Lower lobe of right lung (tissue), 2 donors: ENCODE measurements around the gene C19orf81. TPM values are rescaled to one million over a fixed set of nuclear protein-coding genes. Genes with fewer than 3 reads are reported as not detected.

Experiments used
- ATAC-seq, 2 donors: fragments of 200-7000 bp; cut with Tn5 transposase; one replicate each; pipeline ENCODE4 v1.9.1; 2020 to 2022; ENCODE audit warnings: mild to moderate bottlenecking in 2 of 2, moderate library complexity in 2 of 2
- DNase-seq: peaks from one replicate; pipeline ENCODE4 v3.0.0-alpha.2; 2020
- H3K27ac ChIP-seq: fragments of 200-600 bp; one replicate; pipeline ENCODE4 v1.8.0; 2022
- H3K27me3 ChIP-seq: fragments of 200-600 bp; one replicate; pipeline ENCODE4 v1.8.0; 2022; ENCODE audit warnings: low read depth
- H3K36me3 ChIP-seq: fragments of 200-600 bp; one replicate; pipeline ENCODE4 v1.8.0; 2022; ENCODE audit warnings: mild to moderate bottlenecking
- H3K4me1 ChIP-seq: fragments of 200-600 bp; one replicate; pipeline ENCODE4 v1.8.0; 2022
- H3K4me3 ChIP-seq: fragments of 200-600 bp; one replicate; pipeline ENCODE4 v1.8.0; 2022; ENCODE audit warnings: mild to moderate bottlenecking
- H3K9me3 ChIP-seq: fragments of 200-600 bp; one replicate; pipeline ENCODE4 v1.8.0; 2022
- CTCF ChIP-seq: fragments of 200-600 bp; IDR thresholded peaks from one replicate; pipeline ENCODE4 v1.8.0; 2022; ENCODE audit warnings: antibody characterized with exemption, mild to moderate bottlenecking
- intact Hi-C: fragments of 100-400 bp; cut with DNase I; formaldehyde crosslinking; loops from one replicate; pipeline ENCODE4 v1.11.0; 2022
- total RNA-seq: library from RNA; stranded (reverse); fragmentation: NEBNext Ultra II Directional; extraction: Animal tissue kit (Norgen Biotek cat#: 25700); gene quantifications from one replicate; pipeline ENCODE4 v1.2.1, GENCODE V29; 2021
- donor health status: DM: no; HTN: yes; CAD: no; lungs with severe emphysema.

The C19orf81 gene
- total RNA-seq, 1 donor from 2014 or later, result 5.2 TPM

GRCh38 chr19:50645107-50645506, 4.1 kb upstream of the C19orf81 start:
- Histone ChIP-seq H3K9me3 (no peaks in the 10 kb centered on the region), H3K27me3 (peaks cover 47% of the 10 kb centered on the region), H3K36me3 (no peaks in the 10 kb centered on the region), H3K4me1 (no peaks in the 10 kb centered on the region), H3K27ac (no peak overlapping the region), H3K4me3 (no peak overlapping the region)
- intact Hi-C loops, result no loop called here
- TF ChIP-seq CTCF, result no peak
- ATAC-seq, result no peak
- DNase-seq, result no peak

GRCh38 chr19:50646074-50646807, 3.0 kb upstream of the C19orf81 start:
- TF ChIP-seq CTCF, result no peak
- intact Hi-C loops, result no loop called here
- Histone ChIP-seq H3K27me3 (peaks cover 36% of the 10 kb centered on the region), H3K4me3 (no peak overlapping the region), H3K4me1 (no peaks in the 10 kb centered on the region), H3K27ac (no peak overlapping the region), H3K36me3 (no peaks in the 10 kb centered on the region), H3K9me3 (no peaks in the 10 kb centered on the region)
- ATAC-seq, result no peak
- DNase-seq, result no peak

- H3K4me3 ChIP-seq, result no peak overlapping the region
- intact Hi-C loops, result no loop called here
- DNase-seq, result no peak
- H3K27me3 ChIP-seq, result peaks cover 39% of the 10 kb centered on the region
- no peaks in the 10 kb centered on the region for H3K9me3 ChIP-seq
- no peak for TF ChIP-seq CTCF
- no peak overlapping the region for H3K27ac ChIP-seq
- no peak for ATAC-seq
- H3K36me3 ChIP-seq, result no peaks in the 10 kb centered on the region
- H3K4me1 ChIP-seq, result no peaks in the 10 kb centered on the region
Observed at GRCh38 chr19:50647879-50648615, 1.2 kb upstream of the C19orf81 start.

- peaks cover 39% of the 10 kb centered on the region for H3K27me3 ChIP-seq
- H3K4me1 ChIP-seq, result no peaks in the 10 kb centered on the region
- DNase-seq, result no peak
Observed at GRCh38 chr19:50648659-50649058, 586 bp upstream of the C19orf81 start.

GRCh38 chr19:50651174-50651573, 1.9 kb downstream of the C19orf81 start:
- ATAC-seq (no peak), DNase-seq (no peak)
- Histone ChIP-seq H3K27ac (no peak overlapping the region), H3K9me3 (no peaks in the 10 kb centered on the region), H3K4me1 (no peaks in the 10 kb centered on the region), H3K27me3 (peaks cover 38% of the 10 kb centered on the region), H3K4me3 (no peak overlapping the region), H3K36me3 (no peaks in the 10 kb centered on the region)
- no peak for TF ChIP-seq CTCF
- intact Hi-C loops, result no loop called here

More at GRCh38 chr19:50648659-50649058, 586 bp upstream of the C19orf81 start:
- no peaks in the 10 kb centered on the region for H3K9me3 ChIP-seq
- H3K27ac ChIP-seq, result no peak overlapping the region
- intact Hi-C loops, result no loop called here
- H3K4me3 ChIP-seq, result no peak overlapping the region
- no peak for TF ChIP-seq CTCF
- no peak for ATAC-seq
- no peaks in the 10 kb centered on the region for H3K36me3 ChIP-seq
